RWPE2 (cell line): ENCODE data around the gene CSGALNACT2.

Source experiments
- ATAC-seq: fragments of 200-7000 bp; cut with Tn5 transposase; 3 replicates; pipeline ENCODE4 v1.9.1; 2021; ENCODE audit warnings: low read depth
- DNase-seq: peaks from one replicate; pipeline ENCODE4 v3.0.0-alpha.2; 2020; ENCODE audit warnings: low spot score
- H3K27ac ChIP-seq: fragments of 450-650 bp; 2 replicates; pipeline ENCODE4 v1.5.1; 2017; ENCODE audit warnings: mild to moderate bottlenecking; ENCODE audit not compliant: poor library complexity, severe bottlenecking
- H3K27me3 ChIP-seq: fragments of 250-450 bp; sonication (Bioruptor Pico); 2 replicates; pipeline ENCODE4 v1.5.1; 2021; ENCODE audit warnings: mild to moderate bottlenecking, moderate library complexity; ENCODE audit not compliant: insufficient read depth, poor library complexity, severe bottlenecking
- H3K36me3 ChIP-seq: fragments of 250-450 bp; sonication (Bioruptor Pico); 2 replicates; pipeline ENCODE4 v1.5.1; 2020; ENCODE audit warnings: low read depth, mild to moderate bottlenecking, moderate library complexity
- H3K4me1 ChIP-seq: fragments of 250-450 bp; sonication (Bioruptor Pico); 2 replicates; pipeline ENCODE4 v1.5.1; 2021; ENCODE audit warnings: mild to moderate bottlenecking, moderate library complexity; ENCODE audit not compliant: insufficient read depth, poor library complexity, severe bottlenecking
- H3K4me3 ChIP-seq: fragments of 250-450 bp; sonication (Bioruptor Pico); 2 replicates; pipeline ENCODE4 v1.5.1; 2021; ENCODE audit warnings: mild to moderate bottlenecking, moderate library complexity; ENCODE audit not compliant: severe bottlenecking
- H3K9me3 ChIP-seq: fragments of 250-450 bp; sonication (Bioruptor Pico); 2 replicates; pipeline ENCODE4 v1.5.1; 2021; ENCODE audit warnings: mild to moderate bottlenecking, moderate library complexity; ENCODE audit not compliant: severe bottlenecking
- TF ChIP-seq, protein P1 (sequence below): fragments of 450-650 bp; IDR thresholded peaks from one replicate; pipeline ENCODE4 v1.5.1; 2017; ENCODE audit warnings: mild to moderate bottlenecking, moderate library complexity; ENCODE audit not compliant: poor library complexity, severe bottlenecking

CSGALNACT2 gene

DNA sequence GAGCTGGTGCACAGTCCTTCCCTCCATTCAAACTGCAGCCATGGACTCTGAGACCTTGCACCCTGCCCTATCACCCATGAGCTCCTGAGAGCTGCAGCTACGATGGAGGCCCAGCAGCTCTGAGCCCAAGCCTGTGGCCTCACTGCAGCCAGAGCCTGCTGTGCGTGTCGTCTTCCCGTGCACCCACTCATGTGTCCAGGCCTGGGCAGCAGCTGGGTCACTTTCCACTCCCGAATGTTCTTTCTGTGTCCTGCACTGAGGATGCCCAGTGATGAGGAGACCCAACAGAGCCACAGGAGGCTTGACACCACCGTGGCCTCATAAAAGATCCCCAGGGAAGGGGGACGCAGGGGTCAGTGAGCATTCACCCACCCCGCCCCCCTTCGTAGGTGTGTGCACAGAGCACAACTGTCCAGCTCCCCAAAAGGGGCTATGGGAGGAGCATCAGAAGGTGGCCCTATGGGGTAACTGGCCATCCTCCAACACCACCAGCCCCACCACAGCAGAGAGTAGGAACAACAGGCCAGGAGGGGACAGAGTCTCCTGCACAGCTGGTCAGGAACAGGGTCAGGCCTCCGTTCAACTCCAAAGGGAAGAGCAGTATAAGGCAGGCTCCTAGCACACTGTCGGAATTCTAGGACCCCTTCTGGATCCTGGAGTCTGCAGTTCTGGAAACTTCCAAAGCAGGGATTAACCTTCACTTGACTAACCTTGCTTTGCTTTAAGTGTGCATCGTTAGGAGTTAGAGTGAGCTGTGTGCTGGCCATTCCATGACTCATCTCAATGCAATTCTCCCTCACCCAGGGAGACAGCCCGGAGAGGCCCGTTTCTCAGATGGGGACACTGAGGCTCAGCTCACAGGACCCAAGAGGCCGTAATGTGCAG, 76.1 kb downstream of the CSGALNACT2 start:
- H3K27ac ChIP-seq = no peak overlapping the region
- no peaks in the 10 kb centered on the region for H3K9me3 ChIP-seq
- H3K36me3 ChIP-seq = no peaks in the 10 kb centered on the region
- no peak overlapping the region for H3K4me3 ChIP-seq
- ATAC-seq (peak; percentile 29; the same call in 1 of the 3 replicates), DNase-seq (no peak)
- H3K27me3 ChIP-seq = no peaks in the 10 kb centered on the region
- TF ChIP-seq, protein P1, sequence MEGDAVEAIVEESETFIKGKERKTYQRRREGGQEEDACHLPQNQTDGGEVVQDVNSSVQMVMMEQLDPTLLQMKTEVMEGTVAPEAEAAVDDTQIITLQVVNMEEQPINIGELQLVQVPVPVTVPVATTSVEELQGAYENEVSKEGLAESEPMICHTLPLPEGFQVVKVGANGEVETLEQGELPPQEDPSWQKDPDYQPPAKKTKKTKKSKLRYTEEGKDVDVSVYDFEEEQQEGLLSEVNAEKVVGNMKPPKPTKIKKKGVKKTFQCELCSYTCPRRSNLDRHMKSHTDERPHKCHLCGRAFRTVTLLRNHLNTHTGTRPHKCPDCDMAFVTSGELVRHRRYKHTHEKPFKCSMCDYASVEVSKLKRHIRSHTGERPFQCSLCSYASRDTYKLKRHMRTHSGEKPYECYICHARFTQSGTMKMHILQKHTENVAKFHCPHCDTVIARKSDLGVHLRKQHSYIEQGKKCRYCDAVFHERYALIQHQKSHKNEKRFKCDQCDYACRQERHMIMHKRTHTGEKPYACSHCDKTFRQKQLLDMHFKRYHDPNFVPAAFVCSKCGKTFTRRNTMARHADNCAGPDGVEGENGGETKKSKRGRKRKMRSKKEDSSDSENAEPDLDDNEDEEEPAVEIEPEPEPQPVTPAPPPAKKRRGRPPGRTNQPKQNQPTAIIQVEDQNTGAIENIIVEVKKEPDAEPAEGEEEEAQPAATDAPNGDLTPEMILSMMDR = no peak
- H3K4me1 ChIP-seq = no peaks in the 10 kb centered on the region

DNA sequence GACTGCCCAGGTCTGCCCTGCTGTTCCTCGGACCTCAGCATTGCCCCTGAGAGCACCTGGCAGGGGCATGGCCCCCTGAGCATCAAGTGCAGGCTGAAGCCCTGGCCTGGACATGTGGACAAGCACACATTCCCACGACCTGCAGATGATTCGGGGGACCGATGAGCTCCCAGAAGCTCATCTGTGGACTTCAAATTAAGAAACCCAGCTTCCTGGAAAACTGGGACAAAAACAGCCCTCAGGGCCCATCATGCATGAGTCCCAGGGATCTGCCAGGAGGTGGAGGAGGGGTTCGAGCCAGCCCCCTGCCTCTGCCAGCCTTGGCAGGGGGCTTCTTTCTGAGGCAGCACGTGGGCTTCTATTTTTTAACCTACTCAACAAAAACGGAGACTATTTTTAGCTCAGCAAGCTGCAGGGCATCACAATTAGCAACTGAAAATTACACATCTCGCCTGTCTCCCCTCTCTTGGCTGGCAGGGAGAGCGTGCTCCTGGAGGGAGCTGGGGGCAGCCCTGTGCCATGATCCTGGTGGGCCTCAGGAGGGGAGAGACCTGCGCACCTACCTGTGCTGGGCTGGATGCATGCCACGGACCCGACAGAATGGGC, 76.8 kb downstream of the CSGALNACT2 start:
- ATAC-seq (no peak), DNase-seq (no peak)
- Histone ChIP-seq H3K4me3 (no peak overlapping the region), H3K27me3 (no peaks in the 10 kb centered on the region), H3K36me3 (no peaks in the 10 kb centered on the region), H3K9me3 (no peaks in the 10 kb centered on the region), H3K27ac (no peak overlapping the region), H3K4me1 (no peaks in the 10 kb centered on the region)
- TF ChIP-seq, protein P1 = no peak

DNA sequence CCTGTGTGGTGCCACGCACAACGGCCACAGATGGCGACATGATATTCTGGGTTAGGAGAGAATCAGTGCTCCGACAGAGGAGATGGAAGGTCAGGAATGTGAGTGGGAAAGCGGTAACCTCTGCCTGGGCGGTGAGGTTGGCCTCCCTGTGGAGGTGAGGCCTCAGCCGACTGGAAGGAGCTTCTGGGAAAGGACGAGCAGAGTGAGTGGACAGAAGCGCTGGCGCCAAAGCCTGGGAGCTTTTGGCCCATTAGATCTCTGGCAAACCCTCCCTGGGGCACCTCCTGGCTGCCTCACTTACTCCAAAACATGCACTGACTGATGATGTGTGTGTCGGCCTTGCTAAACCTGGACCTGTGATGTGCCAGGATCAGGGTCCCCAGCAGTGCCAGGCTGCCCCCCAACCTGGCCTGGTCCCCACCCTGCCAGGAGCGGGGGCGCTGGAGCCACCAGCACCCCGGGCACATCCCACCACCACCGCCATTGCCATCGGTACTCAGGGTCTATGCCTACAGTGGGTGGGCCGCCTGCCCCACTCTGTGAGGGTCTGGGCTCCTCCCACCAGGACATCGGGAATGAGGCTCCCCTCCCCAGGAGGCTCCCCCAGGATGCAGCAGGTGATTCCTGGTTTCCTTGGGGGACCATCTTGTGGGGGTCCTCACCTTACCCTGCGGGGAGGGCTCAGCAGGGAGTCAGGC, 77.7 kb downstream of the CSGALNACT2 start:
- H3K27ac ChIP-seq = no peak overlapping the region
- DNase-seq (no peak), ATAC-seq (no peak)
- no peaks in the 10 kb centered on the region for H3K9me3 ChIP-seq
- no peaks in the 10 kb centered on the region for H3K27me3 ChIP-seq
- H3K36me3 ChIP-seq = no peaks in the 10 kb centered on the region
- H3K4me3 ChIP-seq = no peak overlapping the region
- no peaks in the 10 kb centered on the region for H3K4me1 ChIP-seq
- TF ChIP-seq, protein P1 = no peak

DNA sequence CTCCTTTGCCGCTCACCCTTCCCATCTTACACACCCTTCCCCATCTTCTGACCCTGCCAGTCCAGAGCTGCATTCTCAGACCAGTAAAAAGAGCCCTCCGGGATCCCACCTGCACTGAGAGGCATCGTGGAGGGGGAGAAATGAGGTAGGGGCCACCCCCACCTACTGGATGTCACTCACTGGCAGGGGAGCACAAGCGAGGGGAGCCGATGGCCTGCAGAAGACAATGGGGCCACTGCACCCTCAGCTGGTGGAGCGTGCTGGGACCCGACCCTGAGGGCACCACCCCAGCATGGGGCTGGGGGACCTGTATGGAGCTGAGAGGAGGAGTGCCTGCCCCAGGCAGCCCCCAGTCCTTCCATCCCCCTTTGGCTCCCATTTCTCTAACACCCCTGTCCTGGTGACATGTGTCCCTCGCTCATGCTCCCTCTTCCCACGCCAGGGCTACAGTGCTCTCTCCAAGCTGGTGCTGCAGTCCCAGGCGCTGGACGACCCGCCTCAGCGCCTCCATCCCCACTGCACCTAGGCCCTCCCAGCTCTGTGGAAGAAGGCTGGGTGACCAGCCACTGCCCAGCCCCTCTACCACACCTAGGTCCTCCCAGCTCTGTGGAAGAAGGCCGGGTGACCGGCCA, 78.8 kb downstream of the CSGALNACT2 start:
- Histone ChIP-seq H3K27me3 (no peaks in the 10 kb centered on the region), H3K9me3 (no peaks in the 10 kb centered on the region), H3K4me3 (no peak overlapping the region), H3K36me3 (no peaks in the 10 kb centered on the region), H3K27ac (no peak overlapping the region), H3K4me1 (no peaks in the 10 kb centered on the region)
- TF ChIP-seq, protein P1 = no peak
- no peak for ATAC-seq
- no peak for DNase-seq
